Posterior vena cava (tissue), 2 donors: ENCODE measurements around the gene HS6ST3. TPM values are rescaled to one million over a fixed set of nuclear protein-coding genes. Genes with fewer than 3 reads are reported as not detected.

ENCODE experiments used
- DNase-seq: peaks from one replicate; pipeline ENCODE4 v3.0.0-alpha.2; 2020; ENCODE audit warnings: low spot score
- intact Hi-C, 2 donors: fragments of 100-400 bp; cut with DNase I; formaldehyde crosslinking; loops; one replicate each; pipeline versions ENCODE4 v1.14.1 to v1.14.2; 2022 to 2023
- total RNA-seq, 2 donors: library from RNA; stranded (reverse); fragmentation: NEBNext Ultra II Directional; extraction: Animal tissue kit (Norgen Biotek cat#: 25700); gene quantifications; one replicate each; pipeline ENCODE4 v1.2.1, GENCODE V29; 2021
- donor health status: DM: yes; HTN: yes; CAD: no.
- donor health status: DM: yes; HTN: yes; CAD: no.

HS6ST3 gene
- total RNA-seq, 2 donors from 2014 or later = 2.6 to 5.0 TPM

DNA sequence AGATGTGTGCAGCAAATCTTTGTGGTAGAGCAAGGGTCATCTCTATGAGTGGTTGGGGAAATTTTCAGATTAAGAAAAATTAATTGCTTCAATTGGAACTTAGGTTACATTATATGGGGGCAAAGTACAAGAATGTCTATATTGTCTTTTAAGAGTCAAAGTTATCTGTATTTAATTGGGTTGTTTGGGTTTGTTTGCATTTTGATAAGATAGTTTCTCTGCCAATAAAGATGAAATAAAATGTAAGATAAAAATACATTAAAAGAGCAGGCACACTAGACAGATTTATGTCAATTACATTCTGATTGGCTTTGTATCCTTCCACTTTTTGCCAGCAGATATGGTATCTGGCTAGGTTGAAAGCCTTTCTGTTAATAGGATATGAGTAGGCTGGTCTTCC, 587.1 kb downstream of the HS6ST3 start:
- DNase-seq = no peak
- intact Hi-C loops = no loop called here

DNA sequence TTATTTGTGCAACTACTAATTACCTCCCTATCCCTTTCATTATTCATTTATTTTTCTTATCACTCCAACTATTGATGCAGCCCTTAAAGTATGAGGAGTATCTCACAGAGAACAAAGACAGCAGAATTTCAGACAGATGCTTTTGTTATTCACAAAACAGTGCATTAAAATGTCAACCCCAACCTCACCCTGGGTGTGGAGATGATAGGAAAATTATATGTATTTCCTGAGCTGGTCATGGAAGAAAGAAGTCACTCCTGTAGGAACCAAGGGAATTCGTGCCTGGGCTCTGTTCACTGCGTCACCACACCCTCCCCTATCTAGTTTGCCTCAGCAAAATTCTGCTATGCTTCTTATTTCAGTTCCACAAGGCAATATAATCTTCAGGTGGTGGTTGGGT, 588.9 kb downstream of the HS6ST3 start:
- no peak for DNase-seq
- intact Hi-C loops = no loop called here

- DNase-seq = no peak
- intact Hi-C loops = no loop called here
Measured at GRCh38 chr13:96680898-96681297, 591.0 kb downstream of the HS6ST3 start.

DNA sequence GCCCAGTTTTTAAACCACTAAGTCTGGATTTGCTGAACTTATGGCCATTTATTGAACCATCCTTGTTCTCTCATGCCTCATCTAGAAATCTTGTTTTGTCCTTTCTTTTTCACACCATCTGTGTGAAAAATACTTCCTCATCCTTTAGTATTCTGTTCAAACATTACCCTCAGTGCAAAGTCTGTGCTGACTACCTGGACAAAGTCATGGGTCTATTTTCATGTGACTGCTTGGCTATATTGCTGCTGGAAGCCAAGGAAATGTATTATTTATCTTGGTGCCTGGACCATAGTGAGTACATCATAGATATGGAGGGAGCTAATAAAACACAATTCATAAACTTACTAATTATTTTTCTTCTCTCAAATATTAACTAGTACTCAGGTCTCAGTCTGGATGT, 591.9 kb downstream of the HS6ST3 start:
- no peak for DNase-seq
- intact Hi-C loops = no loop called here

DNA sequence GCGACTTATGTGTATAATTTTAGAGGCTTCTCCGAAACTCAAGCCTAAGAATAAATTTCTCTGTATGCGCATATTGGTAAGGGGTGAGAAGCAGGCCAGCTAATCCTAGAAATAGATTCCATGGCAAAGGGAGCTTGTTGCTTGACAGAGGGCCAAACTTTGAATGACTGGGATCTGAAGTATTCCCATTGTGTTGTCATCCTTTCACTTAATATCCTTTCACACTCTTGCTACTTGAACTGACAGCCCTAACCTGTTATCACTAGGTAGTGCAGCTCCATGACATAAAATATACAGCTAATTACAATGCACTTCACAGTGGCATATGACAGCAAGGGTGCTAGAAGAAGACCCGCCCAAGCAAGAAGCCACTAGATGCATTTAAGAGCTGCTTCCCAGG, 594.6 kb downstream of the HS6ST3 start:
- intact Hi-C loops = no loop called here
- DNase-seq = no peak

GRCh38 chr13:96684907-96685306, 595.0 kb downstream of the HS6ST3 start:
- no peak for DNase-seq
- intact Hi-C loops = no loop called here

DNA sequence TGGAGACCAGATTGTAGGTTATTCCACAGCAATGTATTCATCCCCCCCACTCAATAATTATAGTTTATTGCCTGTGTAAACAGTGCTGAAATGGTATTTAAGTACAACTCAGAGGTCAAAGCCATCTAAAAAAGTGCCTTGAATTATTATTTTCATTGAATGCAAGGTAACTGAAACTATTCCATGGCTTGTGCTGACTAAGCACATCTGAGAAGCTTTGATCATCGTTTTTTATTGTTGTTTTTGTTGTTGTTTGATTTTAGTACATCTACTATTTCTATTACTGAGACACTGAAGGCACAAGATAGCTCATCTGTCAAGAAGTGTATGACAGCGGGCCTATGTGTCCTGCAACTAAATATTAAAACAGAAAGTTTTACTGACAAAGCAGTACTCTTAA, 596.4 kb downstream of the HS6ST3 start:
- DNase-seq = no peak
- intact Hi-C loops = no loop called here

GRCh38 chr13:96687191-96687590, 597.3 kb downstream of the HS6ST3 start:
- DNase-seq = no peak
- intact Hi-C loops = no loop called here

DNA sequence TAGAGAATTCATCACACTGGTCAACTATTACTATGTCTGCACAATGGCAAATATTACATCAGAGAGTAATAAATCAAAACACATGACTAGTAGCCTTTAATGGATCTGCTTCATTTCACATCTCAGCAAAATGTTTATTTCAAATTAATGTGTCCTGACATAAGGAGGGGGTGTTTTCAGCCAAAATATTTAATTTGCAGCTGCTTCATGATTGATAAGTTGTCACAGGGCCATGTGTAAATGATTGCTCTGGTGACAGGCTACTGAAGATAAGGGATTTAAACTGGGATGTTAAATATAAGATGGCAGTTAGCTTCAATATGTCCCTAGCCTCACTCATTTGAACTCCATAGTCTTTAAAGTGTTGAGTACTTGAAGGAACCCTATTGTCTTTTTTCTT, 601.1 kb downstream of the HS6ST3 start:
- no peak for DNase-seq
- intact Hi-C loops = no loop called here

DNA sequence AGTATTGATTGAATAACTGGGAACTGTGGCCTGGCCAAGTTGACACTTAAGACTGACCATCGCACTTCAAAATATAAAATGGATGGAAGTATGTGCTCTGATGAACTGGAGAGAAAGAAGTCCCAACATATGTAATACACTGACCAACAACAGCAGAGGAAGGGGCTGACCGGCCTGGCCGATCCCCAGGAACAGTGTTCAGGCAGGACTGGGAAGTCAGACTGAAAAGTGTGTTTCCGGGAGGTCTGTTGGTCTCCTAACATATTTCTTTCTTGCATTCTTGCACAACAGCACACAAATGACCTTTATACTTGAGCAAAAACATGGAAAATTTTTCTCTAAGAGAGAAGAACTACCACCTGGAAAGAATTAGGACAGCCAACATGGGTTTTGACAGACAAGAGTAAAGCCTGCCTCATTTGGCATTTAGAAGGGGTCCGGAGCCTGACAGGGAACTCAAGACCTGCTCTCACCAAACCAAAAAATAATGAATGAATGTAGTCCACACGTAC, 606.5 kb downstream of the HS6ST3 start:
- no peak for DNase-seq
- intact Hi-C loops = no loop called here

DNA sequence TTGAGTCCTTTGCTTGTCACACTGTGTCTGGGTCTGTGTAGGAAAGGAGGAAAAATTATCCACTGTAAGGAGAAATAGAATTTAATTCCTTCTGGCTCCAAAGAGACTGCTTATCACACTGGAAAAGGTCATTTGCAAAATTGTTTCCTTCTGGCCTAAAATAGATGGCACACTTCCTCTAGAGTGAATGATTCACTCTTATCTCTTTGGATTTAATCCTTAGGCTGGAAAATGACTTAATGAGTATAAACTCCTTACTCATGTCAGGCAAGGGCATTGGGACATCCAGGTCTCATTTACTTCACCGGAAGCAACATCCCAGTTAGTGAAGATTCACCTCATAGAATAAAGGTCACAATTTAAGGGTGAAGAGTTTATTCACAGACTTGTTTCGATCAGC, 610.8 kb downstream of the HS6ST3 start:
- intact Hi-C loops = no loop called here

DNA sequence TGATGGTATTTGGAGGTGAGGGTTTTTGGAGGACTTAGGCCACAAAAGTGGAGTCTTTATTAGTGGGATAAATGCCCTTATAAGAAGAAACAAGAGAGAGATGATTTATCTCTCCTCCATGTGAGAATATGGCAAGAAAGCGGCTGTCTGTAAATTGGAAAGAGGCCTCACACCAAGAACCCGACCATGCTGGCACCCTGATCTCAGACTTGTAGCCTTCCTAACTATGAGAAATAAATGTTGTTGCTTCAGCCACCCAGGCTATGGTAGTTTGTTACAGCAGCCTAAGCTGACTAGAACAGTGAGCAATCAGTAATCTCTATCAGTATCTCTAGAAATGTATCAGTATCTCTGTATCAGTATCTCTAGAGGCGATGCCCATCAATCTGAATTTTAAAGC, 617.2 kb downstream of the HS6ST3 start:
- no peak for DNase-seq
- intact Hi-C loops = no loop called here

More for the DNA sequence above, 610.8 kb downstream of the HS6ST3 start:
- no peak for DNase-seq

GRCh38 chr13:96710166-96710862, 620.4 kb downstream of the HS6ST3 start:
- no peak for DNase-seq
- intact Hi-C loops = no loop called here

- intact Hi-C loops = no loop called here
- no peak for DNase-seq
Measured at GRCh38 chr13:96720446-96720845, 630.5 kb downstream of the HS6ST3 start.

DNA sequence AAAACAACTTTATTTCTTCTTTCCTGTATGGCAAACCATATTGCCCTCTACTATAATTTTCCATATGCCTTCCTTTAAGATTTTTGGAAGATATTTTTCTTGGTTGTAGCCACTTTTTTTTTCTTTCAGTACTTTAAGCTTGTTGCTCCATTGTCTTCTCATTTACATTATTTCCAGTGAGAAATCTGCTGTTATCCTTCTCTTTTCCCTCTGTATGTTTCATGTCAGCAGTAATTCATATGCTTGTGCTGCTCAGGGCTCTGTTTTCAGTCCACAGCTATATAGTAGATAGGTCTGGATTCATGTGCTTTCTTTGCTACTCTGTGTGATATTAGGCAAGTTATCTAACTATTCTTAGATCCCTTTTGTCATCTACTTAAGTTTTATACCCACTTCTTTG, 636.7 kb downstream of the HS6ST3 start:
- DNase-seq = no peak
- intact Hi-C loops = no loop called here

DNA sequence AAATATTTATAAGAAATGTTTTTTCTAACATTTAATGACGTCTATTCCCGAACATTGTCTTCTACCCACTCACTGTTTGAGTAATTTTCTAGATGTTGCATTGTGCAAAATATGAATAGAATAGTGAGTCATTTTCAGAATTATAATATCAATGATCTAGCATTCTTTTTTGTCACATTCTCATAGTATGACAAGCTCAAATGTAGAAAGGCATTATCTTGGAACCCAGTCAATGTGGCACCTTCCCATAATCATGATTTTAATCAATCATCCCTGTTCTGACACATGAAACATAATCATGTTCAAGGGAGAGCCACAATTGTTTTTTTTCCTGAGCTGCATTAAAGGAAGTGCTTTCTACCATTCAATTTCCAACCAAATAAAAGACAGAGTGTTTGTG, 638.6 kb downstream of the HS6ST3 start:
- intact Hi-C loops = no loop called here
- no peak for DNase-seq

DNA sequence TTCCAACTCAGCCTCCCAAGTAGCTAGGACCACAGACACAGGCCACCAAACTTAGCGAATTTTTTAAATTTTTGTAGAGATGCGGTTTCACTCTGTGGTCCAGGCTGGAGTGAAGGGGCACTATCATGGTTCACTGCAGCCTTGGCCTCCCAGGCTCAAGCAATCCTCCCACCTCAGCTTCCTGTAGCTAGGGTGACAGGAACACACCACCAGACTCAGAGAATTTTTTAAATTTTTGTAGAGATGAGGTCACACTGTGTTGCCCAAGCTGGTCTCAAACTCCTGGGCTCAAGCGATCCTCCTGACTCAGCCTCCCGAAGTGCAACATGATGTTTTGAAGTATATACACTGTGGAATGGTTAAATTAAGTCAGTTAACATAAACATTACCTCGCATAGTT, 640.8 kb downstream of the HS6ST3 start:
- intact Hi-C loops = no loop called here
- DNase-seq = no peak

DNA sequence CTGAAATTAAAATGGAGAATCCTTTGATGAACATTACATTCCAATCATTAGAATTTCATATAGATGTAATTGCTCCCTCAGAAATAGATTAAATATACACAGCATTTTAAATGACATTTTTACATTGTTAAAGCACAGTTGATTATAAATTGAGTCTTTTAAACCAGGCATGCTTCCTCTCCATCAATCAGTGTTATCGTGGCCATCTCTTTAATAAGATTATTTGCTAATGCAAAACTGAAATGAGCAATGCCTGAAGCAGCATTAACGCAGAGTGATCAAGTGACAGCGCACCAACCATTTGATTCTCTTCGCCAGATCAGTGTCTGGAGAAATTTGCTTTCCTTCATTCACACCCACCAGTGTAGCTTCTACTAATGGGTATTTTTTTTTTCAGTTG, 644.6 kb downstream of the HS6ST3 start:
- no peak for DNase-seq
- intact Hi-C loops = no loop called here

GRCh38 chr13:96741779-96742178, 651.9 kb downstream of the HS6ST3 start:
- intact Hi-C loops = no loop called here
- DNase-seq = no peak

DNA sequence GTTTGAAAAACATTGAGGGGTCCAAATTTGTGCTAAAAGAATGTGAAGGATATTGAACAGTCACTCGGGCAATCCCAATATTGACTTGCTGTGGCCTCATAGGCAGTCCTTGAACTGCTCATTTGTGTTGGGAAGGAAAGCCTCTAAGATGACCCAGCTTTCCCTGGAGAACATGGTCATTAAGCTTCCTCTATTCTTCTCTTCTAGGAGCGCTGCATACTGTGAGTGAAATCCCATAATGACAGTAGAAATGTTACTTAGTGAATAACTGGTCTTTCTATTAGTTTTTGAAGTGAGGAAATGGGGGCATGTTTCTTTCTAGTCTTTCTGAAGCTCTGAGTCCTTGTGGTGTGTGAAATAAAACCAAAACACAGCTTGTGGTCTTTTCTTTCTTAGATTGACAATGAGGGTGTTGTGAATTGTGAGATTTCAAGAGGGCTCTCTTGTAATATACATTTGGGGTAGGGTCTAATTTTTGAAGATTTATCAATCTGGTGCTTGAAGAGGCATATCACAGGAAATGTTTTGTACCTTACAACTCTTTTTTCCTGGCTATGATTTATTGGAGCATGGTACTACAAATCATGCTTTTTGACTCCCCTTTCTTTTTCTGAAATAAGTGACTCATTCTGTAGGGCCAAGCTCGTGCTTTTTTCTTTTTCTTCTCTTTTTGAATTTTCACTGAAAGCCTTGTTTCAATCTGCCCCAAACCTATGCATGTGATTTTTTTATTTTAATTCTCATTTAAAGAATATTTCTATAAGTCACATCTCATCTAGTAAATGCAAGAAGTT, 653.6 kb downstream of the HS6ST3 start:
- DNase-seq = no peak
- intact Hi-C loops = no loop called here
